Panc1 (cell line): Measurements from ENCODE around the gene APBB3. TPM values are rescaled to one million over a fixed set of nuclear protein-coding genes. Genes with fewer than 3 reads are reported as not detected.

Experiments used
- ATAC-seq: fragments of 200-7000 bp; cut with Tn5 transposase; 2 replicates; pipeline ENCODE4 v1.9.1; 2020; ENCODE audit warnings: mild to moderate bottlenecking, moderate library complexity
- Bru-seq: library from RNA; stranded (reverse); fragments of 400-500 nt; gene quantifications from one replicate; lab custom pipeline; 2021; lab: Mats Ljungman, UMichigan
- BruChase-seq, 2 experiments: library from RNA; stranded (reverse); fragments of 400-500 nt; gene quantifications; one replicate each; lab custom pipeline; 2021; lab: Mats Ljungman, UMichigan
- BruUV-seq: library from RNA; stranded (reverse); fragments of 400-500 nt; replicated peaks from 2 replicates; lab custom pipeline; 2021; lab: Mats Ljungman, UMichigan
- CTCF ChIA-PET: fragments of 300-600 bp; sonication (Branson Sonifier 250); formaldehyde crosslinking; loops from one replicate; lab custom pipeline; 2022; ENCODE audit warnings: antibody characterized with exemption; lab: Charles Lee
- POLR2A ChIA-PET: fragments of 300-600 bp; sonication (Branson Sonifier 250); formaldehyde crosslinking; loops from one replicate; lab custom pipeline; 2022; ENCODE audit warnings: antibody characterized with exemption; lab: Charles Lee
- DNase-seq: peaks from one replicate; pipeline ENCODE4 v3.0.0-alpha.2; 2010; ENCODE audit warnings: low read depth, low spot score
- H3K27ac ChIP-seq: 2 replicates; pipeline ENCODE4 v1.5.1; 2011; ENCODE audit warnings: mild to moderate bottlenecking, low read length, inconsistent platforms
- H3K27me3 ChIP-seq: fragments of 200-500 bp; sonication (Bioruptor generic); 2 replicates; pipeline ENCODE4 v1.6.0; 2014; ENCODE audit warnings: low read length, inconsistent platforms; ENCODE audit not compliant: control insufficient read depth, insufficient read depth
- H3K36me3 ChIP-seq: fragments of 200-500 bp; sonication (Bioruptor generic); 2 replicates; pipeline ENCODE4 v1.5.1; 2014; ENCODE audit warnings: inconsistent platforms, mild to moderate bottlenecking, low read length, moderate library complexity; ENCODE audit not compliant: control insufficient read depth, insufficient read depth
- H3K4me1 ChIP-seq: 2 replicates; pipeline ENCODE4 v1.5.1; 2011; ENCODE audit warnings: inconsistent platforms, mild to moderate bottlenecking, low read length, moderate library complexity; ENCODE audit not compliant: control insufficient read depth, insufficient read depth
- H3K4me3 ChIP-seq, 2 experiments: 2 replicates each; pipeline ENCODE4 v1.5.1; 2011 to 2012; ENCODE audit warnings: low read depth in 2 of 2, low read length in 2 of 2, mild to moderate bottlenecking in 2 of 2, inconsistent platforms in 1 of 2, moderate library complexity in 1 of 2
- H3K9me3 ChIP-seq: fragments of 200-500 bp; sonication (Bioruptor generic); 2 replicates; pipeline ENCODE4 v1.5.1; 2014; ENCODE audit warnings: low read depth, mild to moderate bottlenecking, inconsistent platforms, low read length, moderate library complexity; ENCODE audit not compliant: control insufficient read depth, insufficient read depth
- CTCF ChIP-seq: fragments of 450-650 bp; IDR thresholded peaks from 2 replicates; pipeline ENCODE4 v1.5.1; 2017; ENCODE audit warnings: mild to moderate bottlenecking
- POLR2AphosphoS5 ChIP-seq: IDR thresholded peaks from 2 replicates; pipeline ENCODE4 v1.6.1; 2012; ENCODE audit warnings: mild to moderate bottlenecking, low read depth, low read length, moderate library complexity
- REST ChIP-seq, 2 experiments: IDR thresholded peaks; 2 replicates each; pipeline ENCODE4 v1.6.1; 2011 to 2012; ENCODE audit warnings: low read depth in 2 of 2, control low read depth in 1 of 2, low read length in 1 of 2, mild to moderate bottlenecking in 1 of 2, moderate library complexity in 1 of 2; ENCODE audit not compliant: insufficient read depth in 1 of 2
- SIN3A ChIP-seq: IDR thresholded peaks from 2 replicates; pipeline ENCODE4 v1.6.1; 2012; ENCODE audit warnings: low read depth, mild to moderate bottlenecking, low read length, moderate library complexity, borderline replicate concordance; ENCODE audit not compliant: insufficient read depth
- TCF7L2 ChIP-seq: IDR thresholded peaks from 2 replicates; pipeline ENCODE4 v1.6.1; 2011; ENCODE audit warnings: mild to moderate bottlenecking, low read depth, low read length, inconsistent platforms
- in situ Hi-C: cut with HindIII; loops from 2 replicates; pipeline ENCODE4 v1.10.0; 2016; ENCODE audit warnings: low sequenced_read_pairs, low pct_unique_long_range_greater_than_20kb
- intact Hi-C: fragments of 100-400 bp; cut with micrococcal nuclease; formaldehyde crosslinking; loops from one replicate; pipeline ENCODE4 v1.10.0; 2022; ENCODE audit not compliant: unreplicated experiment
- long read RNA-seq: library from polyadenylated mRNA; unstranded; transcript quantifications from one replicate; pipeline ENCODE4 v2.0.0, GENCODE V29; 2021; ENCODE audit not compliant: unreplicated experiment
- polyA plus RNA-seq: library from polyadenylated mRNA; unstranded; fragments of >200 nt; gene quantifications from one replicate; pipeline ENCODE4 v1.2.1, GENCODE V29; 2012; ENCODE audit warnings: missing spikeins; ENCODE audit not compliant: insufficient read length
- total RNA-seq: library from RNA; stranded (reverse); gene quantifications from one replicate; pipeline ENCODE4 v1.2.1, GENCODE V29; 2021; ENCODE audit not compliant: unreplicated experiment

Gene APBB3
- total RNA-seq: 28.6 TPM
- polyA plus RNA-seq: 23.2 TPM
- Bru-seq, nascent RNA: percentile 72 among the genes with signal in this experiment
- BruChase-seq, experiment 1, labeled RNA remaining after a 2-hour chase: percentile 85 among the genes with signal in this experiment
- BruChase-seq, experiment 2, labeled RNA remaining after a 6-hour chase: percentile 74 among the genes with signal in this experiment
- long read RNA-seq, transcript APBB3-205 (12 exons, 1,455 nt): major isoform, 5 of 25 reads
- long read RNA-seq, partial matches to known transcripts: 12 of 25 reads
- long read RNA-seq, other reads (novel, unspliced or antisense): 8 of 25 reads

- H3K9me3 ChIP-seq: no peaks in the 10 kb centered on the region
- H3K27ac ChIP-seq: peak within 1 kb of the TSS; percentile 99
- ATAC-seq: peak; percentile 94
- no peaks in the 10 kb centered on the region for H3K27me3 ChIP-seq
- BruUV-seq: no TSS peak
- POLR2A ChIA-PET: interaction anchor here (0.6 kb wide), 3 partner anchors 11 to 157 kb away, joined by 4 to 5 read pairs (median 4); no protein-coding TSS in a partner anchor
- peaks cover 9% of the 10 kb centered on the region for H3K36me3 ChIP-seq
- H3K4me3 ChIP-seq: peak within 1 kb of the TSS; percentile 89 to 98
- intact Hi-C loops: loop anchor here (5.0 kb wide), 1 partner anchor 73 kb away; the partner anchor contains the start of gene TMCO6
- CTCF ChIA-PET: interaction anchor here (0.6 kb wide), 3 partner anchors 10 to 146 kb away, joined by 3 to 5 read pairs (median 3); no protein-coding TSS in a partner anchor
- peak; percentile 93 for TF ChIP-seq POLR2AphosphoS5
- TF ChIP-seq TCF7L2: peak; percentile 39; the same call in 1 of the 2 replicates
- peak; percentile 34; the same call in 1 of the 2 replicates for TF ChIP-seq SIN3A
- TF ChIP-seq CTCF: no peak
- no peak for TF ChIP-seq REST (IDR thresholded peaks at IDR 0.05; ENCODE audit: insufficient read depth in 1 of 2, low read depth in 2 of 2, low read length in 1 of 2)
- peaks cover 22% of the 10 kb centered on the region for H3K4me1 ChIP-seq
- in situ Hi-C loops: no loop called here
- peak; percentile 94 for DNase-seq
Observed at GRCh38 chr5:140564196-140565023, at the start of gene APBB3, which contains the start of gene SLC35A4. APBB3 (minus strand) TSS chr5:140564598; CDS start chr5:140564245, 353 bp downstream. SLC35A4 (plus strand) TSS chr5:140564828; CDS start chr5:140567170, 2,342 bp downstream.

GRCh38 chr5:140611020-140611521, 46.7 kb upstream of the APBB3 start:
- ATAC-seq: no peak
- Histone ChIP-seq H3K9me3 (no peaks in the 10 kb centered on the region), H3K4me3 (no peak overlapping the region), H3K36me3 (no peaks in the 10 kb centered on the region), H3K27me3 (no peaks in the 10 kb centered on the region), H3K4me1 (no peaks in the 10 kb centered on the region), H3K27ac (no peak overlapping the region)
- in situ Hi-C loops (no loop called here), intact Hi-C loops (no loop called here)
- ChIA-PET CTCF (no interaction called here), POLR2A (no interaction called here)
- no peak for TF ChIP-seq TCF7L2
- no peak for TF ChIP-seq SIN3A
- no peak for TF ChIP-seq POLR2AphosphoS5
- no peak for TF ChIP-seq REST (IDR thresholded peaks at IDR 0.05; ENCODE audit: insufficient read depth in 1 of 2, low read depth in 2 of 2, low read length in 1 of 2)
- TF ChIP-seq CTCF: no peak
- DNase-seq: no peak
- no TSS peak for BruUV-seq
